Neural progenitor cell (in vitro differentiated cells): ENCODE data around the gene WDR7.

Source experiments
- EZH2 ChIP-seq: fragments of 200-600 bp; sonication (generic); IDR thresholded peaks from 2 replicates; pipeline ENCODE4 v1.6.1; 2017; ENCODE audit warnings: antibody characterized with exemption, mild to moderate bottlenecking, moderate library complexity
- EZH2phosphoT487 ChIP-seq: fragments of 200-600 bp; sonication (generic); IDR thresholded peaks from 2 replicates; pipeline ENCODE4 v1.6.1; 2017; ENCODE audit warnings: antibody characterized with exemption

GRCh38 chr18:56812674-56813073 lies 161.5 kb downstream of the WDR7 start:
- TF ChIP-seq EZH2phosphoT487 (no peak), EZH2 (no peak)
